ENCODE data around the gene METTL1. TPM values are rescaled to one million over a fixed set of nuclear protein-coding genes. Genes with fewer than 3 reads are reported as not detected.
A peak's percentile ranks its signal among the peaks of the same experiment; 100 is the strongest.

METTL1 gene
- total RNA-seq, 1 experiment from 2014 or later = 37.8 TPM

- H3K9me3 ChIP-seq = no peaks in the 10 kb centered on the region
- DNase-seq = no peak
- H3K4me3 Mint-ChIP-seq (ENCODE audit: unreplicated experiment) = no peak overlapping the region
- ChIA-PET POLR2A (interaction anchor here (0.6 to 1.1 kb wide), 2 partner anchors 12 to 29 kb away, joined by 4 to 5 read pairs; partner anchors contain the start of gene TSPAN31), CTCF (interaction anchor here (1.2 kb wide), 1 partner anchor 150 kb away, joined by 3 read pairs; no protein-coding TSS in a partner anchor)
- H3K4me1 Mint-ChIP-seq (ENCODE audit: low read depth, unreplicated experiment) = peaks cover 17% of the 10 kb centered on the region
- H3K27me3 Mint-ChIP-seq (ENCODE audit: insufficient read depth, unreplicated experiment) = peaks cover 31% of the 10 kb centered on the region
- no peaks in the 10 kb centered on the region for H3K36me3 ChIP-seq (ENCODE audit: control insufficient read depth, insufficient read depth, low read length)
- H3K27ac Mint-ChIP-seq (ENCODE audit: unreplicated experiment) = no peak overlapping the region
- H3K4me3 ChIP-seq (ENCODE audit: low read depth, low read length) = no peak overlapping the region
- H3K36me3 Mint-ChIP-seq (ENCODE audit: insufficient read depth, unreplicated experiment) = no peaks in the 10 kb centered on the region
- BruUV-seq (replicated peaks) = no TSS peak
- H3K9me3 Mint-ChIP-seq (ENCODE audit: unreplicated experiment) = no peaks in the 10 kb centered on the region
- H3K27me3 ChIP-seq (replicated peaks; ENCODE audit: control insufficient read depth, insufficient read depth, low read length) = peaks cover 7% of the 10 kb centered on the region
- intact Hi-C loops (cut with micrococcal nuclease; ENCODE audit: unreplicated experiment) = no loop called here
- TF ChIP-seq CTCF (IDR thresholded peaks at IDR 0.05; ENCODE audit: insufficient read depth in 1 of 2, low read depth in 1 of 2, low read length in 1 of 2, severe bottlenecking in 1 of 2, unreplicated experiment in 1 of 2) = no peak
- peaks cover 12% of the 10 kb centered on the region for H3K4me1 ChIP-seq
These were observed 38.9 kb downstream of the METTL1 start for GRCh38 chr12:57732726-57733593.

DNA sequence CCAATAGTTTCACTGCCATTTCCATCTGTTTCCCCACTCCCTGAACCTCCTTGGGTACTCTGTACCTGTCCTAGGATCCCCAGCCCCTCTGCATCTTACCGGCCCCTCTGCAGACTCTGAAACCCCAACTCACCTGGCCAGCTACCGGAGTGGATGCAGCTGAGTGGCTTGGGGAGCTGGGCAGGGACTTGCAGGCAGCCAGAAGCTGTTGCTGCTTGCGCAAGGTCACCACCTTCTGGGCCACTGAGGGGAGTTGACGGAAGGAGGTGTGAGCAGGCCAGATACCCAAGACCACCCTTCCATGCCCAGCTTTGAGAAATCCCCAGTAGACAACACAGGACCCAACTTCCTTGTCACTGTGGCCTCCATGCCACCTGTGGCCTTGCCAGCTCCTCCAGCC is 39.6 kb downstream of the METTL1 start:
- ChIA-PET CTCF (interaction anchor here (1.2 kb wide), 1 partner anchor 149 kb away, joined by 3 read pairs; no protein-coding TSS in a partner anchor), POLR2A (interaction anchor here (1.1 kb wide), 1 partner anchor 12 kb away, joined by 5 read pairs; the partner anchor contains the start of gene TSPAN31)
- Histone ChIP-seq H3K9me3 (no peaks in the 10 kb centered on the region), H3K4me1 (peaks cover 10% of the 10 kb centered on the region), H3K36me3 (ENCODE audit: control insufficient read depth, insufficient read depth, low read length) (no peaks in the 10 kb centered on the region), H3K27me3 (replicated peaks; ENCODE audit: control insufficient read depth, insufficient read depth, low read length) (peaks cover 7% of the 10 kb centered on the region), H3K4me3 (ENCODE audit: low read depth, low read length) (no peak overlapping the region)
- H3K27ac Mint-ChIP-seq (ENCODE audit: unreplicated experiment) = no peak overlapping the region
- H3K4me1 Mint-ChIP-seq (ENCODE audit: low read depth, unreplicated experiment) = peaks cover 17% of the 10 kb centered on the region
- TF ChIP-seq CTCF (IDR thresholded peaks at IDR 0.05; ENCODE audit: insufficient read depth in 1 of 2, low read depth in 1 of 2, low read length in 1 of 2, severe bottlenecking in 1 of 2, unreplicated experiment in 1 of 2) = no peak
- no peaks in the 10 kb centered on the region for H3K9me3 Mint-ChIP-seq (ENCODE audit: unreplicated experiment)
- intact Hi-C loops (cut with micrococcal nuclease; ENCODE audit: unreplicated experiment) = no loop called here
- H3K27me3 Mint-ChIP-seq (ENCODE audit: insufficient read depth, unreplicated experiment) = peaks cover 34% of the 10 kb centered on the region
- no peak overlapping the region for H3K4me3 Mint-ChIP-seq (ENCODE audit: unreplicated experiment)
- no peak for DNase-seq
- BruUV-seq (replicated peaks) = no TSS peak
- H3K36me3 Mint-ChIP-seq (ENCODE audit: insufficient read depth, unreplicated experiment) = no peaks in the 10 kb centered on the region

- H3K4me1 ChIP-seq = peaks cover 2% of the 10 kb centered on the region
- no peak for TF ChIP-seq CTCF (IDR thresholded peaks at IDR 0.05; ENCODE audit: insufficient read depth in 1 of 2, low read depth in 1 of 2, low read length in 1 of 2, severe bottlenecking in 1 of 2, unreplicated experiment in 1 of 2)
- Mint-ChIP-seq H3K27me3 (ENCODE audit: insufficient read depth, unreplicated experiment) (peaks cover 29% of the 10 kb centered on the region), H3K36me3 (ENCODE audit: insufficient read depth, unreplicated experiment) (no peaks in the 10 kb centered on the region), H3K9me3 (ENCODE audit: unreplicated experiment) (no peaks in the 10 kb centered on the region), H3K4me3 (ENCODE audit: unreplicated experiment) (no peak overlapping the region), H3K4me1 (ENCODE audit: low read depth, unreplicated experiment) (peaks cover 11% of the 10 kb centered on the region), H3K27ac (ENCODE audit: unreplicated experiment) (no peak overlapping the region)
- intact Hi-C loops (cut with micrococcal nuclease; ENCODE audit: unreplicated experiment) = no loop called here
- CTCF ChIA-PET = interaction anchor here (1.2 kb wide), 1 partner anchor 148 kb away, joined by 3 read pairs; no protein-coding TSS in a partner anchor
- no peaks in the 10 kb centered on the region for H3K36me3 ChIP-seq (ENCODE audit: control insufficient read depth, insufficient read depth, low read length)
- no peaks in the 10 kb centered on the region for H3K9me3 ChIP-seq
- DNase-seq = peak in 1 of 2 experiments; percentile 1
- peaks cover 4% of the 10 kb centered on the region for H3K27me3 ChIP-seq (replicated peaks; ENCODE audit: control insufficient read depth, insufficient read depth, low read length)
- H3K4me3 ChIP-seq (ENCODE audit: low read depth, low read length) = no peak overlapping the region
- POLR2A ChIA-PET = no interaction called here
- BruUV-seq (replicated peaks) = no TSS peak
These were observed 40.4 kb downstream of the METTL1 start for GRCh38 chr12:57731411-57732080.

Data from Caco-2 (cell line).